ENCODE results near the gene TRAM2.
A peak's percentile ranks its signal among the peaks of the same experiment; 100 is the strongest.

The TRAM2 gene

GRCh38 chr6:52564856-52565255, 12.0 kb downstream of the TRAM2 start:
- 87% methylated on average over 3 of the region's 3 CpGs for WGBS
- no peaks in the 10 kb centered on the region for H3K27me3 ChIP-seq (ENCODE audit: insufficient read depth, low read length)
- H3K4me3 ChIP-seq (ENCODE audit: low read length) = no peak overlapping the region
- H3K9me3 ChIP-seq (ENCODE audit: insufficient read depth, low read depth, low read length) = no peaks in the 10 kb centered on the region
- H3K36me3 ChIP-seq (ENCODE audit: insufficient read depth, low read length) = no peaks in the 10 kb centered on the region
- H3K27ac ChIP-seq (ENCODE audit: low read depth, low read length) = no peak overlapping the region
- peaks cover 19% of the 10 kb centered on the region for H3K4me1 ChIP-seq (ENCODE audit: insufficient read depth, low read length)
- H3K9ac ChIP-seq (ENCODE audit: low read depth, low read length) = no peak overlapping the region

- Histone ChIP-seq H3K9me3 (ENCODE audit: insufficient read depth, low read depth, low read length) (no peaks in the 10 kb centered on the region), H3K9ac (ENCODE audit: low read depth, low read length) (no peak overlapping the region), H3K36me3 (ENCODE audit: insufficient read depth, low read length) (no peaks in the 10 kb centered on the region), H3K27ac (ENCODE audit: low read depth, low read length) (no peak overlapping the region), H3K4me3 (ENCODE audit: low read length) (no peak overlapping the region), H3K27me3 (ENCODE audit: insufficient read depth, low read length) (no peaks in the 10 kb centered on the region), H3K4me1 (ENCODE audit: insufficient read depth, low read length) (peaks cover 21% of the 10 kb centered on the region)
- WGBS = 83% methylated on average over 3 of the region's 3 CpGs
Measured at GRCh38 chr6:52562911-52563310, 13.9 kb downstream of the TRAM2 start.

- Histone ChIP-seq H3K9me3 (ENCODE audit: insufficient read depth, low read depth, low read length) (no peaks in the 10 kb centered on the region), H3K4me3 (ENCODE audit: low read length) (no peak overlapping the region), H3K27ac (ENCODE audit: low read depth, low read length) (no peak overlapping the region), H3K4me1 (ENCODE audit: insufficient read depth, low read length) (peaks cover 28% of the 10 kb centered on the region), H3K27me3 (ENCODE audit: insufficient read depth, low read length) (no peaks in the 10 kb centered on the region), H3K36me3 (ENCODE audit: insufficient read depth, low read length) (no peaks in the 10 kb centered on the region), H3K9ac (ENCODE audit: low read depth, low read length) (no peak overlapping the region)
- 96% methylated on average over 5 of the region's 5 CpGs for WGBS
Measured at GRCh38 chr6:52560462-52560861, 16.4 kb downstream of the TRAM2 start.

- no peaks in the 10 kb centered on the region for H3K27me3 ChIP-seq (ENCODE audit: insufficient read depth, low read length)
- WGBS = 77% methylated on average over 4 of the region's 6 CpGs
- H3K4me1 ChIP-seq (ENCODE audit: insufficient read depth, low read length) = peaks cover 25% of the 10 kb centered on the region
- peak overlapping the region; percentile 57 for H3K27ac ChIP-seq (ENCODE audit: low read depth, low read length)
- no peaks in the 10 kb centered on the region for H3K9me3 ChIP-seq (ENCODE audit: insufficient read depth, low read depth, low read length)
- no peak overlapping the region for H3K9ac ChIP-seq (ENCODE audit: low read depth, low read length)
- H3K4me3 ChIP-seq (ENCODE audit: low read length) = no peak overlapping the region
- H3K36me3 ChIP-seq (ENCODE audit: insufficient read depth, low read length) = no peaks in the 10 kb centered on the region
Measured at GRCh38 chr6:52558266-52559000, 18.4 kb downstream of the TRAM2 start.

- H3K27ac ChIP-seq (ENCODE audit: low read depth, low read length) = peak overlapping the region; percentile 57
- no peak overlapping the region for H3K4me3 ChIP-seq (ENCODE audit: low read length)
Measured at GRCh38 chr6:52557389-52558265, 19.2 kb downstream of the TRAM2 start.

DNA sequence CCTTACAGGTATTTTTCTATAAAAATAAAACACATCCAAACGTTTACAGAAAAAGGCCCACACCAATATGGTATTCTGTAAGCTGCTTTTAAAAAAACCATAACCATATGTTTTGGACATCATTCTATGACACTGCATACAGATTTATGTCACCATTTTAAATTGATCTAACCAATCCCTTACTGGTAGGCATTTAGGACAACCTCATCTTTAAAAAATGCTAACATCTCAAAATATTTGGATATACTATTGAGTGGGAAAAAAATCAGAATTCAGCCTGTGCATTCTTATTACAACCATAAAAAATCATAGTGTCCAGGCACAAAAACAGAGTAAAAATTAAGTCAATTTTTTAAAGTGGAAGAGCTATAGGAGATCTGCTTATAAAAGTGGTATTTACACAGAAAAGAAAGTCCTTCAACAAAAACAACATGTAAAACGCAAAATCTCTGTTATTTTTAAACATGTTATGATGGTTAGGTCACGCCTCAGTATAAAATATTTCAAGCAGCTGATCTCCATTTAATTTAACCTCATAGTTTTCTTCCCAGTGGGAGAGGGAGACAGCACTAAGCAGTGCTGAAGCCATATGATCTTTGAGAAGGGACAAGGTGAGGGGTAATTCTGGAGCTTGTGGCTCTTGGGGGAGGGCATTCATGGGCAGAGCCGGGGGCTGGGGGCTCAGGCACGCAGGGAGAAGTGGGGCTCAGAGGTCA, 21.2 kb downstream of the TRAM2 start:
- Histone ChIP-seq H3K27me3 (ENCODE audit: insufficient read depth, low read length) (no peaks in the 10 kb centered on the region), H3K9me3 (ENCODE audit: insufficient read depth, low read depth, low read length) (no peaks in the 10 kb centered on the region), H3K27ac (ENCODE audit: low read depth, low read length) (no peak overlapping the region), H3K4me3 (ENCODE audit: low read length) (no peak overlapping the region), H3K4me1 (ENCODE audit: insufficient read depth, low read length) (peaks cover 48% of the 10 kb centered on the region), H3K9ac (ENCODE audit: low read depth, low read length) (no peak overlapping the region), H3K36me3 (ENCODE audit: insufficient read depth, low read length) (no peaks in the 10 kb centered on the region)
- 91% methylated on average over 3 of the region's 5 CpGs for WGBS

More at GRCh38 chr6:52557389-52558265, 19.2 kb downstream of the TRAM2 start:
- Histone ChIP-seq H3K27me3 (ENCODE audit: insufficient read depth, low read length) (no peaks in the 10 kb centered on the region), H3K9me3 (ENCODE audit: insufficient read depth, low read depth, low read length) (no peaks in the 10 kb centered on the region), H3K9ac (ENCODE audit: low read depth, low read length) (no peak overlapping the region), H3K4me1 (ENCODE audit: insufficient read depth, low read length) (peaks cover 29% of the 10 kb centered on the region), H3K36me3 (ENCODE audit: insufficient read depth, low read length) (no peaks in the 10 kb centered on the region)
- 65% methylated on average over 11 of the region's 11 CpGs for WGBS

GRCh38 chr6:52554684-52555280, 22.1 kb downstream of the TRAM2 start:
- Histone ChIP-seq H3K9me3 (ENCODE audit: insufficient read depth, low read depth, low read length) (no peaks in the 10 kb centered on the region), H3K27ac (ENCODE audit: low read depth, low read length) (no peak overlapping the region), H3K4me1 (ENCODE audit: insufficient read depth, low read length) (peaks cover 55% of the 10 kb centered on the region), H3K36me3 (ENCODE audit: insufficient read depth, low read length) (no peaks in the 10 kb centered on the region), H3K4me3 (ENCODE audit: low read length) (no peak overlapping the region), H3K9ac (ENCODE audit: low read depth, low read length) (no peak overlapping the region), H3K27me3 (ENCODE audit: insufficient read depth, low read length) (no peaks in the 10 kb centered on the region)
- WGBS = 96% methylated on average over 6 of the region's 6 CpGs

- Histone ChIP-seq H3K4me1 (ENCODE audit: insufficient read depth, low read length) (peaks cover 55% of the 10 kb centered on the region), H3K36me3 (ENCODE audit: insufficient read depth, low read length) (no peaks in the 10 kb centered on the region), H3K9ac (ENCODE audit: low read depth, low read length) (no peak overlapping the region), H3K27me3 (ENCODE audit: insufficient read depth, low read length) (no peaks in the 10 kb centered on the region), H3K9me3 (ENCODE audit: insufficient read depth, low read depth, low read length) (no peaks in the 10 kb centered on the region), H3K4me3 (ENCODE audit: low read length) (no peak overlapping the region), H3K27ac (ENCODE audit: low read depth, low read length) (no peak overlapping the region)
- WGBS = 95% methylated on average over 2 of the region's 2 CpGs
Measured at GRCh38 chr6:52553719-52554118, 23.1 kb downstream of the TRAM2 start.

- Histone ChIP-seq H3K36me3 (ENCODE audit: insufficient read depth, low read length) (no peaks in the 10 kb centered on the region), H3K4me1 (ENCODE audit: insufficient read depth, low read length) (peaks cover 49% of the 10 kb centered on the region), H3K4me3 (ENCODE audit: low read length) (no peak overlapping the region), H3K9ac (ENCODE audit: low read depth, low read length) (no peak overlapping the region), H3K27ac (ENCODE audit: low read depth, low read length) (no peak overlapping the region), H3K9me3 (ENCODE audit: insufficient read depth, low read depth, low read length) (no peaks in the 10 kb centered on the region), H3K27me3 (ENCODE audit: insufficient read depth, low read length) (no peaks in the 10 kb centered on the region)
- 98% methylated on average over 1 of the region's 1 CpG for WGBS
Measured at GRCh38 chr6:52553158-52553557, 23.7 kb downstream of the TRAM2 start.

GRCh38 chr6:52552278-52552643, 24.6 kb downstream of the TRAM2 start:
- H3K9ac ChIP-seq (ENCODE audit: low read depth, low read length) = peak overlapping the region; percentile 42; the same call in 1 of the 2 replicates
- no peaks in the 10 kb centered on the region for H3K36me3 ChIP-seq (ENCODE audit: insufficient read depth, low read length)
- WGBS = 40% methylated on average over 6 of the region's 6 CpGs
- peak overlapping the region; percentile 33 for H3K27ac ChIP-seq (ENCODE audit: low read depth, low read length)
- H3K27me3 ChIP-seq (ENCODE audit: insufficient read depth, low read length) = no peaks in the 10 kb centered on the region
- peaks cover 40% of the 10 kb centered on the region for H3K4me1 ChIP-seq (ENCODE audit: insufficient read depth, low read length)
- peak overlapping the region; percentile 5; the same call in 1 of the 2 replicates for H3K4me3 ChIP-seq (ENCODE audit: low read length)
- no peaks in the 10 kb centered on the region for H3K9me3 ChIP-seq (ENCODE audit: insufficient read depth, low read depth, low read length)

Data from HUES64 (cell line).